SK-N-MC (cell line): ENCODE results near the gene KCNQ1.

Experiments
- DNase-seq: peaks from one replicate; pipeline ENCODE4 v3.0.0-alpha.2; 2011; ENCODE audit warnings: low read depth, low spot score
- H3K27ac ChIP-seq: fragments of 200-600 bp; sonication (generic); 2 replicates; pipeline ENCODE4 v1.5.1; 2016; ENCODE audit warnings: mixed run types
- H3K36me3 ChIP-seq: fragments of 200-600 bp; sonication (generic); 2 replicates; pipeline ENCODE4 v1.6.1; 2017; ENCODE audit warnings: antibody characterized with exemption, low read length, mixed read lengths; ENCODE audit not compliant: insufficient read depth
- H3K4me3 ChIP-seq: fragments of 200-600 bp; sonication (generic); 2 replicates; pipeline ENCODE4 v1.5.1; 2016
- H3K9ac ChIP-seq: fragments of 200-600 bp; sonication (generic); 2 replicates; pipeline ENCODE4 v1.8.0; 2017; ENCODE audit warnings: mixed run types, mixed read lengths; ENCODE audit not compliant: insufficient read length
- H3K9me3 ChIP-seq: fragments of 200-600 bp; sonication (generic); 2 replicates; pipeline ENCODE4 v1.6.1; 2017; ENCODE audit warnings: low read depth, mild to moderate bottlenecking, antibody characterized with exemption, low read length, moderate library complexity, mixed read lengths
- EZH2 ChIP-seq: fragments of 200-600 bp; sonication (generic); IDR thresholded peaks from one replicate; pipeline ENCODE4 v1.6.1; 2017; ENCODE audit warnings: antibody characterized with exemption
- FOXP2 ChIP-seq: optimal IDR thresholded peaks from 2 replicates; pipeline ENCODE3; 2011; ENCODE audit warnings: mild to moderate bottlenecking, moderate library complexity; ENCODE audit not compliant: insufficient read depth; ENCODE audit errors: extremely low read length, control extremely low read depth
- POLR2AphosphoS5 ChIP-seq: IDR thresholded peaks from 2 replicates; pipeline ENCODE4 v1.6.1; 2012; ENCODE audit warnings: mild to moderate bottlenecking, low read depth, low read length, borderline replicate concordance

The KCNQ1 gene

GRCh38 chr11:2550606-2550970, 105.8 kb downstream of the KCNQ1 start:
- Histone ChIP-seq H3K9ac (no peak overlapping the region), H3K9me3 (no peaks in the 10 kb centered on the region), H3K36me3 (no peaks in the 10 kb centered on the region), H3K4me3 (no peak overlapping the region), H3K27ac (no peak overlapping the region)
- no peak for TF ChIP-seq POLR2AphosphoS5
- no peak for TF ChIP-seq FOXP2
- no peak for TF ChIP-seq EZH2
- DNase-seq, result no peak

GRCh38 chr11:2551131-2551530, 106.3 kb downstream of the KCNQ1 start:
- Histone ChIP-seq H3K4me3 (no peak overlapping the region), H3K36me3 (no peaks in the 10 kb centered on the region), H3K9ac (no peak overlapping the region), H3K9me3 (no peaks in the 10 kb centered on the region), H3K27ac (no peak overlapping the region)
- DNase-seq, result no peak
- TF ChIP-seq FOXP2 (no peak), POLR2AphosphoS5 (no peak), EZH2 (no peak)

GRCh38 chr11:2552210-2552609, 107.4 kb downstream of the KCNQ1 start:
- Histone ChIP-seq H3K4me3 (no peak overlapping the region), H3K36me3 (no peaks in the 10 kb centered on the region), H3K27ac (no peak overlapping the region), H3K9ac (no peak overlapping the region), H3K9me3 (no peaks in the 10 kb centered on the region)
- no peak for TF ChIP-seq FOXP2
- no peak for TF ChIP-seq EZH2
- no peak for TF ChIP-seq POLR2AphosphoS5
- DNase-seq, result no peak

GRCh38 chr11:2553198-2553597, 108.4 kb downstream of the KCNQ1 start:
- Histone ChIP-seq H3K4me3 (no peak overlapping the region), H3K9me3 (no peaks in the 10 kb centered on the region), H3K36me3 (no peaks in the 10 kb centered on the region), H3K9ac (no peak overlapping the region), H3K27ac (no peak overlapping the region)
- no peak for DNase-seq
- TF ChIP-seq EZH2 (no peak), POLR2AphosphoS5 (no peak), FOXP2 (no peak)

GRCh38 chr11:2553886-2554285, 109.1 kb downstream of the KCNQ1 start:
- H3K4me3 ChIP-seq, result no peak overlapping the region

GRCh38 chr11:2554338-2555207, 109.8 kb downstream of the KCNQ1 start:
- Histone ChIP-seq H3K9ac (no peak overlapping the region), H3K9me3 (no peaks in the 10 kb centered on the region), H3K27ac (no peak overlapping the region), H3K4me3 (no peak overlapping the region), H3K36me3 (no peaks in the 10 kb centered on the region)
- DNase-seq, result no peak
- TF ChIP-seq FOXP2, result no peak

More at GRCh38 chr11:2553886-2554285, 109.1 kb downstream of the KCNQ1 start:
- TF ChIP-seq FOXP2 (no peak), EZH2 (no peak), POLR2AphosphoS5 (no peak)
- Histone ChIP-seq H3K9me3 (no peaks in the 10 kb centered on the region), H3K9ac (no peak overlapping the region), H3K36me3 (no peaks in the 10 kb centered on the region), H3K27ac (no peak overlapping the region)
- DNase-seq, result no peak

GRCh38 chr11:2555336-2555735, 110.5 kb downstream of the KCNQ1 start:
- H3K9me3 ChIP-seq, result no peaks in the 10 kb centered on the region
- H3K4me3 ChIP-seq, result no peak overlapping the region
- DNase-seq, result no peak
- TF ChIP-seq POLR2AphosphoS5, result no peak
- no peak for TF ChIP-seq EZH2
- no peak for TF ChIP-seq FOXP2
- no peak overlapping the region for H3K27ac ChIP-seq
- no peaks in the 10 kb centered on the region for H3K36me3 ChIP-seq
- no peak overlapping the region for H3K9ac ChIP-seq

- Histone ChIP-seq H3K9me3 (no peaks in the 10 kb centered on the region), H3K4me3 (no peak overlapping the region), H3K27ac (no peak overlapping the region), H3K9ac (no peak overlapping the region), H3K36me3 (no peaks in the 10 kb centered on the region)
- no peak for DNase-seq
- TF ChIP-seq POLR2AphosphoS5 (no peak), FOXP2 (no peak), EZH2 (no peak)
Observed at GRCh38 chr11:2555891-2556290, 111.1 kb downstream of the KCNQ1 start.

GRCh38 chr11:2557381-2557780, 112.6 kb downstream of the KCNQ1 start:
- DNase-seq, result no peak
- no peaks in the 10 kb centered on the region for H3K9me3 ChIP-seq
- no peak overlapping the region for H3K9ac ChIP-seq
- no peak for TF ChIP-seq POLR2AphosphoS5
- no peak for TF ChIP-seq FOXP2
- no peak for TF ChIP-seq EZH2
- H3K4me3 ChIP-seq, result no peak overlapping the region
- no peaks in the 10 kb centered on the region for H3K36me3 ChIP-seq
- H3K27ac ChIP-seq, result no peak overlapping the region
